GM18909 (cell line): ENCODE results near the gene AGFG2.
"Not testable (repeated sequence)": the region's sequence is repeated elsewhere in the genome, so short reads cannot be mapped to it uniquely, and the experiment has no call there.

Experiments
- ATAC-seq: cut with Tn5 transposase; IDR thresholded peaks from one replicate; pipeline ENCODE4 v1.9.1; 2021; ENCODE audit warnings: mild to moderate bottlenecking; ENCODE audit not compliant: unreplicated experiment, poor library complexity

The AGFG2 gene

GRCh38 chr7:100546926-100547800 lies 8.2 kb downstream of the AGFG2 start:
- no peak for ATAC-seq

- no peak for ATAC-seq
These were observed 8.9 kb downstream of the AGFG2 start for GRCh38 chr7:100547872-100548271.

GRCh38 chr7:100548446-100548845 lies 9.4 kb downstream of the AGFG2 start:
- ATAC-seq = not testable (repeated sequence)

GRCh38 chr7:100552532-100552931 lies 13.5 kb downstream of the AGFG2 start:
- ATAC-seq = no peak

GRCh38 chr7:100553032-100553431 lies 14.0 kb downstream of the AGFG2 start:
- no peak for ATAC-seq

- ATAC-seq = no peak
These were observed 16.7 kb downstream of the AGFG2 start for GRCh38 chr7:100555701-100556100.

GRCh38 chr7:100556541-100556940 lies 17.5 kb downstream of the AGFG2 start:
- no peak for ATAC-seq

- ATAC-seq = no peak
These were observed 20.1 kb downstream of the AGFG2 start for GRCh38 chr7:100559127-100559526.

GRCh38 chr7:100561491-100562194 lies 22.6 kb downstream of the AGFG2 start:
- ATAC-seq = no peak

GRCh38 chr7:100562195-100563099 lies 23.4 kb downstream of the AGFG2 start:
- no peak for ATAC-seq

GRCh38 chr7:100563100-100563564 lies 24.1 kb downstream of the AGFG2 start:
- ATAC-seq = no peak

GRCh38 chr7:100563809-100564400 lies 24.9 kb downstream of the AGFG2 start:
- peak; percentile 47 for ATAC-seq

- not testable (repeated sequence) for ATAC-seq
These were observed 25.4 kb downstream of the AGFG2 start for GRCh38 chr7:100564405-100564804.

GRCh38 chr7:100565133-100565571 lies 26.1 kb downstream of the AGFG2 start:
- no peak for ATAC-seq

- no peak for ATAC-seq
These were observed 27.1 kb downstream of the AGFG2 start for GRCh38 chr7:100566018-100566531.

GRCh38 chr7:100567031-100567730 lies 28.2 kb downstream of the AGFG2 start:
- no peak for ATAC-seq

GRCh38 chr7:100567751-100568175 lies 28.8 kb downstream of the AGFG2 start:
- ATAC-seq = peak; percentile 35

- ATAC-seq = no peak
These were observed 29.3 kb downstream of the AGFG2 start for GRCh38 chr7:100568176-100568895.
